B cell (primary cell): ENCODE data around the gene PPP1R16B.

Source experiments
- CTCF ChIP-seq: fragments of 200-600 bp; IDR thresholded peaks from one replicate; pipeline ENCODE4 v1.8.0; 2022; ENCODE audit warnings: antibody characterized with exemption, mild to moderate bottlenecking
- EZH2 ChIP-seq: IDR thresholded peaks from 2 replicates; pipeline ENCODE4 v1.6.1; 2012; ENCODE audit warnings: borderline replicate concordance, low read depth, mild to moderate bottlenecking, moderate library complexity, low read length; ENCODE audit not compliant: insufficient read depth, poor library complexity, severe bottlenecking

DNA sequence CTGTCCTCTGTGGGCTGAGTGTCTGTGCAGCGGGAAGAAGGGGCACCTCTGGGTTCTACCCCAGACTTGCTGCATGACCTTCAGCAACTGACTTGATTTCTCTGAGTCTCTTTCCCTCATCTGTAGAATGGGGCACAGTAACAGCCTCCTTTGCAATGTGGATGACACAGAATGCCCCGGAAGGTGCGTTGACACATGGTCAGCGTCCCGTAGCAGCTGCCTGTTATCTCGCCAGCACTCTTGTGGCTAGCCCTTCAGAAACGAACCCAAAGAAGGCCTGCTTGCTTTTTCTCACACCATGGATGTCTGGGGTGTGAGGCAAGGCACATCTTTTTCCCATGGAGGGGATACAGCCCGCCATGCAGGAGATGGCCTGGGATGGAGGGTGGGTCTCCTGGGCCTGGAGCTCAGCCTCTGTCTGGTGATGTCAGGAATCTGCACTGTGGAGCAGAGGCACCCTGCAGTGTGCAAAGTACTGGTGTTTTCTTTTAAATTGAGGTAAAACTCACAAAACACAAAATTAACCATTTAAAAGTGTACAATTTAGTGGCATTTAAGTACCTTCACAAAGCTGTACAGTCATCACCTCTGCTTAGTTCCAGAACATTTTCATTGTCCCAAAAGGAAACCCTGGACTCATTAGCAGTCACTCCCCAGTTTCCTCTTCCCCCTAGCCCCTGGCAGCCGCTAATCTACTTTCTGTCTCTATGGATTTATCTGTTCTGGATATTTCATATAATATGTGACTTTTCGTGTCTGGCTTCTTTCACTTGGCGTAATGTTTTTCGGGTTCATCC is 61.0 kb downstream of the PPP1R16B start:
- no peak for TF ChIP-seq CTCF
- no peak for TF ChIP-seq EZH2
